Lung (tissue), 12 donors: ENCODE results near the gene AP3D1. TPM values are rescaled to one million over a fixed set of nuclear protein-coding genes. Genes with fewer than 3 reads are reported as not detected.

ENCODE experiments used
- ATAC-seq: fragments of 200-7000 bp; cut with Tn5 transposase; one replicate; pipeline ENCODE4 v1.9.1; 2020; ENCODE audit warnings: moderate number of reproducible peaks; ENCODE audit not compliant: insufficient read depth, low FRiP score
- DNase-seq, 3 donors: peaks; one replicate each; pipeline ENCODE4 v3.0.0-alpha.2; 2013 to 2017
- H3K27ac ChIP-seq, 2 donors: one replicate each; pipeline ENCODE4 v1.5.1; 2013; ENCODE audit warnings: mild to moderate bottlenecking in 2 of 2, moderate library complexity in 2 of 2, control low read depth in 1 of 2, inconsistent platforms in 1 of 2, low read depth in 1 of 2, low read length in 1 of 2
- H3K27me3 ChIP-seq, 3 donors: one replicate each; pipeline ENCODE4 v1.5.1; 2013; ENCODE audit warnings: low read length in 2 of 3; ENCODE audit not compliant: control insufficient read depth in 3 of 3, insufficient read depth in 3 of 3
- H3K36me3 ChIP-seq, 4 donors: one replicate each; pipeline ENCODE4 v1.5.1; 2013; ENCODE audit warnings: low read length in 4 of 4, mild to moderate bottlenecking in 1 of 4, moderate library complexity in 1 of 4; ENCODE audit not compliant: control insufficient read depth in 4 of 4, insufficient read depth in 4 of 4
- H3K4me1 ChIP-seq, 5 donors: one replicate each; pipeline ENCODE4 v1.5.1; 2013; ENCODE audit warnings: low read length in 5 of 5, mild to moderate bottlenecking in 2 of 5, moderate library complexity in 1 of 5; ENCODE audit not compliant: control insufficient read depth in 5 of 5, insufficient read depth in 5 of 5
- H3K4me3 ChIP-seq: one replicate; pipeline ENCODE4 v1.5.1; 2013; ENCODE audit warnings: mild to moderate bottlenecking, control low read depth, moderate library complexity
- H3K9ac ChIP-seq, 2 donors: one replicate each; pipeline ENCODE4 v1.5.1; 2013; ENCODE audit warnings: low read length in 2 of 2, control low read depth in 1 of 2; ENCODE audit not compliant: insufficient read depth in 1 of 2
- H3K9me3 ChIP-seq, 4 donors: one replicate each; pipeline ENCODE4 v1.5.1; 2013; ENCODE audit warnings: low read length in 3 of 4, mild to moderate bottlenecking in 1 of 4, moderate library complexity in 1 of 4; ENCODE audit not compliant: control insufficient read depth in 4 of 4, insufficient read depth in 3 of 4
- CTCF ChIP-seq: IDR thresholded peaks from 2 replicates; pipeline ENCODE4 v1.5.1; 2012; ENCODE audit warnings: mild to moderate bottlenecking; ENCODE audit errors: control extremely low read depth, extremely low read depth
- WGBS, 2 donors: extraction: QIAGEN DNeasy Blood & Tissue Kit; methylation state at CpG; one replicate each; pipeline ENCODE4 v1.1.7; 2013; 5-methylcytosine and 5-hydroxymethylcytosine counted together
- polyA plus RNA-seq, 2 donors: library from polyadenylated mRNA; stranded (reverse); fragments of 200-250 nt; gene quantifications; one replicate each; pipeline ENCODE4 v1.2.1, GENCODE V29; 2013
- total RNA-seq, 2 donors: library from RNA; depleted of rRNA in 1 of 2; stranded (reverse); fragments of >200 nt in 1 of 2; gene quantifications; one replicate each; pipeline ENCODE4 v1.2.1, GENCODE V29; 2014 to 2021
- donor health status: control.
- donor health status: control.
- donor health status: Bipolar disorder and iron deficiency.
- donor health status: healthy.
- donor health status: DM: yes; HTN: yes; CAD: no.

Gene AP3D1
- total and polyA plus RNA-seq, 4 donors, result 55.3 to 144 (median 85.4) TPM

GRCh38 chr19:2114218-2114617 lies 37.1 kb downstream of the AP3D1 start:
- ATAC-seq (no peak), DNase-seq (no peak)
- H3K27ac ChIP-seq, result no peak overlapping the region
- H3K36me3 ChIP-seq, result peaks cover 19 to 97% (median 39%) of the 10 kb centered on the region in 4 donors
- WGBS, 2 donors, result 93 to 96% methylated on average over 9 of the region's 9 CpGs
- no peak overlapping the region for H3K4me3 ChIP-seq
- no peak overlapping the region for H3K9ac ChIP-seq
- no peaks in the 10 kb centered on the region for H3K27me3 ChIP-seq
- no peaks in the 10 kb centered on the region for H3K4me1 ChIP-seq
- TF ChIP-seq CTCF, result no peak
- no peaks in the 10 kb centered on the region for H3K9me3 ChIP-seq

- H3K36me3 ChIP-seq, result peaks cover 17 to 98% (median 38%) of the 10 kb centered on the region in 4 donors
- no peaks in the 10 kb centered on the region for H3K9me3 ChIP-seq
- no peaks in the 10 kb centered on the region for H3K27me3 ChIP-seq
- no peak for DNase-seq
- H3K9ac ChIP-seq, result no peak overlapping the region
- no peak for TF ChIP-seq CTCF
- H3K27ac ChIP-seq, result no peak overlapping the region
- 94 to 96% methylated on average over 24 of the region's 24 CpGs for WGBS, 2 donors
- no peak for ATAC-seq
- no peak overlapping the region for H3K4me3 ChIP-seq
- H3K4me1 ChIP-seq, result no peaks in the 10 kb centered on the region
Observed at GRCh38 chr19:2113439-2114211, 37.7 kb downstream of the AP3D1 start.

- TF ChIP-seq CTCF, result no peak
- no peak for DNase-seq
Observed at GRCh38 chr19:2112516-2113320, 38.6 kb downstream of the AP3D1 start.

More at GRCh38 chr19:2112516-2113320, 38.6 kb downstream of the AP3D1 start:
- H3K27ac ChIP-seq, result no peak overlapping the region
- H3K4me3 ChIP-seq, result no peak overlapping the region
- no peak overlapping the region for H3K9ac ChIP-seq
- WGBS, 2 donors, result 87 to 91% methylated on average over 23 of the region's 23 CpGs
- H3K36me3 ChIP-seq, result peaks cover 16 to 96% (median 42%) of the 10 kb centered on the region in 4 donors
- ATAC-seq, result no peak
- H3K9me3 ChIP-seq, result no peaks in the 10 kb centered on the region
- no peaks in the 10 kb centered on the region for H3K27me3 ChIP-seq
- H3K4me1 ChIP-seq, result no peaks in the 10 kb centered on the region
